DND-41 (cell line): ENCODE results near the gene TMEM44.

Experiments
- ATAC-seq: fragments of 200-7000 bp; cut with Tn5 transposase; 3 replicates; pipeline ENCODE4 v1.9.1; 2021; ENCODE audit warnings: low read depth; ENCODE audit not compliant: insufficient read depth
- DNase-seq: peaks from one replicate; pipeline ENCODE4 v3.0.0-alpha.2; 2020
- H2AFZ ChIP-seq: 2 replicates; pipeline ENCODE4 v1.6.0; 2012; ENCODE audit warnings: low read depth, low read length
- H3K27ac ChIP-seq: 2 replicates; pipeline ENCODE4 v1.5.1; 2012; ENCODE audit warnings: low read length, inconsistent platforms
- H3K27me3 ChIP-seq: fragments of 200-600 bp; sonication (generic); 2 replicates; pipeline ENCODE4 v1.6.0; 2012; ENCODE audit warnings: low read length, mild to moderate bottlenecking, inconsistent platforms; ENCODE audit not compliant: insufficient read depth, poor library complexity
- H3K36me3 ChIP-seq: 2 replicates; pipeline ENCODE4 v1.5.1; 2012; ENCODE audit warnings: low read length, inconsistent platforms; ENCODE audit not compliant: insufficient read depth
- H3K4me1 ChIP-seq: 2 replicates; pipeline ENCODE4 v1.5.1; 2012; ENCODE audit warnings: mild to moderate bottlenecking, low read length; ENCODE audit not compliant: insufficient read depth
- H3K4me2 ChIP-seq: 2 replicates; pipeline ENCODE4 v1.6.0; 2012; ENCODE audit warnings: mild to moderate bottlenecking, moderate library complexity, low read length, inconsistent platforms; ENCODE audit not compliant: insufficient read depth
- H3K4me3 ChIP-seq, 2 experiments: fragments of 200-600 bp in 1 of 2; shearing (Covaris generic) in 1 of 2; 2 replicates each; pipeline ENCODE4 v1.5.1; 2012 to 2016; ENCODE audit warnings: inconsistent platforms in 2 of 2, low read length in 2 of 2, mild to moderate bottlenecking in 2 of 2, low read depth in 1 of 2, moderate library complexity in 1 of 2
- H3K79me2 ChIP-seq: 2 replicates; pipeline ENCODE4 v1.6.0; 2012; ENCODE audit warnings: low read length, inconsistent platforms; ENCODE audit not compliant: insufficient read depth
- H3K9ac ChIP-seq: 2 replicates; pipeline ENCODE4 v1.6.0; 2012; ENCODE audit warnings: low read depth, mild to moderate bottlenecking, inconsistent platforms, low read length, moderate library complexity
- H3K9me3 ChIP-seq: 2 replicates; pipeline ENCODE4 v1.5.1; 2012; ENCODE audit warnings: low read length, moderate library complexity, mild to moderate bottlenecking, inconsistent platforms; ENCODE audit not compliant: insufficient read depth, severe bottlenecking
- H4K20me1 ChIP-seq: 2 replicates; pipeline ENCODE4 v1.6.0; 2012; ENCODE audit warnings: low read length; ENCODE audit not compliant: insufficient read depth
- CTCF ChIP-seq: IDR thresholded peaks from 2 replicates; pipeline ENCODE4 v1.5.1; 2012; ENCODE audit warnings: borderline replicate concordance, low read length, moderate library complexity, mild to moderate bottlenecking; ENCODE audit not compliant: poor library complexity, severe bottlenecking; ENCODE audit errors: extremely low read depth
- EZH2 ChIP-seq: IDR thresholded peaks from 3 replicates; pipeline ENCODE4 v1.6.1; 2012; ENCODE audit warnings: borderline replicate concordance, low read depth, mild to moderate bottlenecking, moderate library complexity, low read length, inconsistent platforms; ENCODE audit not compliant: severe bottlenecking

The TMEM44 gene

GRCh38 chr3:194588741-194589140 is 44.5 kb downstream of the TMEM44 start:
- Histone ChIP-seq H3K79me2 (peaks cover 11% of the 10 kb centered on the region), H4K20me1 (no peaks in the 10 kb centered on the region), H3K4me1 (peaks cover 12% of the 10 kb centered on the region), H3K4me3 (no peak overlapping the region), H3K9ac (no peak overlapping the region), H3K9me3 (no peaks in the 10 kb centered on the region), H3K4me2 (no peak overlapping the region), H3K36me3 (peaks cover 45% of the 10 kb centered on the region), H2AFZ (no peak overlapping the region), H3K27ac (no peak overlapping the region), H3K27me3 (no peaks in the 10 kb centered on the region)
- TF ChIP-seq CTCF (no peak), EZH2 (no peak)
- DNase-seq (no peak), ATAC-seq (no peak)

DNA sequence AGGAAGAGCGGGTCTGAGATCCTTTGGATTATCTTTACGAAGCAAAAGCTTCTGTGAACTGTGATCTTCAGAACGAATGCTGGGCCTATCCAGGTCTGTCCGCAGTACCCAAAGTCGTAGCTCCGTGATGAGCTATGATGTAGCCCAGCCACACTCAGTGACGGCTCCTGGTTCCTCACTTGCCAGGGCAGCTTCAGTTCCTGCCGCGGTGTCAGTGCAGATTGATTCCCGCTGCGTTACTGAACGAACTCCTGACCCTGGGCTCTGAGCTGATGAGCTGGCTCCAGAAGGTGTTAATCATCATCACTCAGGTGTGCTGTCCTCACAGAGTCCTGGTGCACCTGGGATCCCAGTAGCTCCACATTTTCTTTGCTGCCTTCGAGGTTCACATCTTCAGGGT is 45.0 kb downstream of the TMEM44 start:
- Histone ChIP-seq H3K27ac (no peak overlapping the region), H3K27me3 (no peaks in the 10 kb centered on the region), H3K79me2 (peaks cover 11% of the 10 kb centered on the region), H3K4me3 (no peak overlapping the region), H2AFZ (no peak overlapping the region), H3K4me1 (peaks cover 14% of the 10 kb centered on the region), H3K9ac (no peak overlapping the region), H3K9me3 (no peaks in the 10 kb centered on the region), H3K4me2 (no peak overlapping the region), H3K36me3 (peaks cover 45% of the 10 kb centered on the region), H4K20me1 (no peaks in the 10 kb centered on the region)
- ATAC-seq, result no peak
- TF ChIP-seq CTCF (no peak), EZH2 (no peak)
- no peak for DNase-seq

DNA sequence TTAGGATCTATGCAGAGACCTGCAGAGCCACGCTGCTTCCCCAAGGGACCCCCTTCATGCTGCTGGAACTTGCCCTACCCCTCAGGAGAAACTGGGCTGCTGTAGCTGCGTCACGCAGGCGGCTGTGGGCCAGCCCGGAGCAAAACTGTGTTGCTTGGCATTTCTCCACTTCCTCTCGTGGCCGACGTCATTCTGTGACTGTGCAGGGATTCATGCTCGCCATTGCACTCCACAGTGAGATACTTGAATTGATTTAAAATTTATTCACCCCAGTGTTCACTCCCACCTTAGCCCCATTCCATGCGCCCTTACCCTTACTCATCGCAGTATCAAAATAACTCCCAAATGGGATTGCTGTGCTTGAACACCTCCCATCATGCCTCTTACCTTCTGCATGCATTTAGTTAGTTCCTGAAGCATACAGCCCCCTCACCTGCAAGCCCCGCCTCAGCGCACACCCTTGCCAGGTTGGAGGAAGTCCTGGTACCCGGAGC is 45.7 kb downstream of the TMEM44 start:
- H3K4me1 ChIP-seq, result peaks cover 17% of the 10 kb centered on the region
- peaks cover 11% of the 10 kb centered on the region for H3K79me2 ChIP-seq
- H3K9me3 ChIP-seq, result no peaks in the 10 kb centered on the region
- H3K27me3 ChIP-seq, result no peaks in the 10 kb centered on the region
- H3K27ac ChIP-seq, result no peak overlapping the region
- H3K4me2 ChIP-seq, result no peak overlapping the region
- ATAC-seq (no peak), DNase-seq (no peak)
- no peaks in the 10 kb centered on the region for H4K20me1 ChIP-seq
- no peak overlapping the region for H3K9ac ChIP-seq
- TF ChIP-seq EZH2 (no peak), CTCF (no peak)
- no peak overlapping the region for H2AFZ ChIP-seq
- no peak overlapping the region for H3K4me3 ChIP-seq
- peaks cover 42% of the 10 kb centered on the region for H3K36me3 ChIP-seq

DNA sequence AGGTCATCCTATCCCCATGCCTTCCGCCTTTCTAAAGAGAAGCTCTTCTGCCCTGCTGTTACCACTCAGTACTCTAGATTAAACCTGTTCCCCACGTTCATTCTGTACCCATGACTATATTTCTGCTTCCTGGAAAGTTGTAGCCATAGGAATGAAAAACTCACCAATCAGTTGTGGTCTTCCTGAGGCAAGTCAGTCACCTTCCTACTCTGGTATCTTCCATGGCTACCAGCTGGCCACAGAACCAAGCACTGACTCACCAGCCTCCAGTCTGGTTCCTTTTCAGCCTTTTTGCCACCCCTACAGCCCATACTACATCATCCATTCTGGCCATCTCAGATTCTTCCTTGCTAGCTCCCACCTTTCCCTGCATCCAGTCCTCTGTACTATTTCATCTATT is 46.4 kb downstream of the TMEM44 start:
- no peak overlapping the region for H2AFZ ChIP-seq
- no peak overlapping the region for H3K27ac ChIP-seq
- no peak overlapping the region for H3K4me3 ChIP-seq
- DNase-seq (no peak), ATAC-seq (no peak)
- peaks cover 11% of the 10 kb centered on the region for H3K79me2 ChIP-seq
- no peaks in the 10 kb centered on the region for H3K9me3 ChIP-seq
- no peaks in the 10 kb centered on the region for H4K20me1 ChIP-seq
- H3K27me3 ChIP-seq, result no peaks in the 10 kb centered on the region
- no peak overlapping the region for H3K9ac ChIP-seq
- TF ChIP-seq EZH2 (no peak), CTCF (no peak)
- H3K4me2 ChIP-seq, result no peak overlapping the region
- H3K36me3 ChIP-seq, result peaks cover 39% of the 10 kb centered on the region
- H3K4me1 ChIP-seq, result peaks cover 17% of the 10 kb centered on the region
